Colon (tissue), 2 donors: Measurements from ENCODE around the gene RIC8B.
"Not testable (repeated sequence)": the region's sequence is repeated elsewhere in the genome, so short reads cannot be mapped to it uniquely, and the experiment has no call there.

Experiments
- FAIRE-seq: peaks from 2 replicates; lab custom pipeline; 2012; peaks lifted over from hg19 to GRCh38; lab: Jason Lieb, UNC
- donor health status: control.
- donor health status: control.

Gene RIC8B

DNA sequence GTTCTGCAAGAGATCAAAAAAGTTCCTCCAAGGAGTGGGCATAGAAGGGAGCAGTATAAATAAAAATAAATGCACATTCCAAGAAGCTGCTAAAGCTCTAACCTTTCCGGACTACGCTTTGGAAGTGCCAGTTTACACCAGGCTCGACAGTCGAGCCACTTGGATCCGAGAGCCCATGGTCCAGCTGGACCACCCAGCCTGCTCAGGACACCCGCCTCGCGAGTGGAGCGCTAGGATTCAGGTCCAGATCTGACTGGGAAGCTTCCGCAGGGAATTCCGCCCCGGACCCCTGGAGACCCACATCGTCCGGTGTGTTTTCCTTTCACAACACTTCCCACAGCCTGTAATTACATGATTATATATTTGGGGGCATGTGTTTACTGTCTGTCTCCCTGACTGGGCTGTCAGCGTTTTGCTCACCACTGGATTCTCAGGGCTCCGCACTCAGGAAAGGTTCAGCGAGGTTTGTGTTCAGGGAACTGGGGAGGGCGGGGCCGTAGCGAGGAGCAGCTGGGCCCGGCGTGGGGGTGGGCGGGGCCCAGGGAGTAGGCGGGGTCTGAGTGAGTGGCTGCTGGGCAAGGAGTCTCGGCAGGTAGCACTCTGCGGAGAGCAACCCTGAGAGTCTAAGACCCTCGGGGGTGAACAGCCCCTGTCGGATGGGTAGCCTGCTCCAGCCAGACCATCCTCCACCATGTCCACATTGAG is 128.9 kb downstream of the RIC8B start:
- no peak for FAIRE-seq

DNA sequence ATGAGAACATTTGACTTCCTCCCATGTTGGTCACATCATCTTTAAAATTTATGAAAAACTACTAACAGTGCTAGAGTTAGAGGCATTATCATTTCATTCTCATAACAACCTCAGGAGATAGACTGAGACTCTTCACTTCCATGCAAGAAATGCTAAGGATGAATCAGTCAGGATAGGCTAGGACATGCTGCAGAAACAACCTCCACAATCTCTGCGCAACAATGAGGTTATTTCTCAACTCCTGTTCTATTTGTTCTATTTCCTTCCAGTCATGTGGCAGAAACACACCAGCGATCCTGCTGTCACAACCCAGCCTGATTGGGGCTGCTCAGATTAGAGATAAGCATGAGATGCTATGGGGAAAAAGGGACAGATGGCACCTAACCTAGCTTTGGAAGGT is 132.2 kb downstream of the RIC8B start:
- FAIRE-seq, result no peak

DNA sequence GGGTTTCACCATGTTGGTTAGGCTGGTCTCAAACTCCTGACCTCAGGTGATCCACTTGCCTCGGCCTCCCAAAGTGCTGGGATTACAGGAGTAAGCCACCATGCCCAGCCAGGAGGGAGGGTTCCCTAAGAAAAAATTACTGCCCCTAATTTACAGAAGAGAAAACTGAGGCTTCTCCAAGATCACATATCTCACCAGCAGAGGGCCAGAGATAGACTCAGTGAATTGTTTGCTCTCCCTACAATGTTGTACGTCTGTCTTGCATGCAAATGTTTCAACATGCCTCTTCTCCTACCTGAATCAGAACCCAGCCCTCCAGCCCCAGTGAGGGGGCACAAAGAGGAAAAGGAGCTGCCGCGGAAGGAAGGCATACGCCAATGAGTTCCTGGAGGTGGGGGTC is 132.9 kb downstream of the RIC8B start:
- FAIRE-seq, result no peak

DNA sequence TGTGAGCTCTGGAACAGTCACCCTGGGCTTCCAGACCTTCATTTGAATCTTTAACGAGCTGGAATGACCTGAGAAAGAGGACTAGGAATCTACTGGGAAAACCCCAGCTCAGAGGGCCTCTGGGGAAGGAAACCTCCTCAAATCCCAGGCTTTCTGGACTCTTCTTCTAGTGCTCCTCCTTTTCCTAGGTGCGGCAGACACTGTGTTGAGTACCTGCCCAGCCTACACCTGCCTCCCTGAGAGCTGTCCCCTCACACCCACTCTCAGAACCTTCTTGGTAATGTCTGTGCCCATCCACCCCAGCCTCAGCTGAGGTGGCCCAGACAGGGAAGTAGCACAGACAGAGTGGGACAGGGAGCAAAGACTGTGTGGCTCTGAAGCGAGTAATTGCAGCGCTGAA is 133.4 kb downstream of the RIC8B start:
- no peak for FAIRE-seq

DNA sequence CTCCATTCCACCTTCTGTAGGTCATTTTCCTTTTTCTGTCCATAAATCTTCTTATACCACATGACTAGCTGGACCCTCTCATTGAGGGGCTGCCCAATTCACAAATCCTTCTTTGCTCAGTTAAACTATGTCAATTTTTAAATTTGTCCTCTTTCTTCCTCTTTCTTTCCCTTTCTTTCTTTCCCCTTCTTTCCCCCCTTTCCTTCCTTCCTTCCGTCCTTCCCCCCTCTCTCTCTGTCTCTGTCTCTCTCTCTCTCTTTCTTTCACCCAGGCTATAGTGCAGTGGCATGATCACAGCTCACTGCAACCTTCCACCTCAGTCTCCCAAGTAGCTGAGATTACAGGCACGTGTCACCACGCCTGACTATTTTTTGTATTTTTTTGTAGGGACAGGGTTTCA is 134.1 kb downstream of the RIC8B start:
- no peak for FAIRE-seq

DNA sequence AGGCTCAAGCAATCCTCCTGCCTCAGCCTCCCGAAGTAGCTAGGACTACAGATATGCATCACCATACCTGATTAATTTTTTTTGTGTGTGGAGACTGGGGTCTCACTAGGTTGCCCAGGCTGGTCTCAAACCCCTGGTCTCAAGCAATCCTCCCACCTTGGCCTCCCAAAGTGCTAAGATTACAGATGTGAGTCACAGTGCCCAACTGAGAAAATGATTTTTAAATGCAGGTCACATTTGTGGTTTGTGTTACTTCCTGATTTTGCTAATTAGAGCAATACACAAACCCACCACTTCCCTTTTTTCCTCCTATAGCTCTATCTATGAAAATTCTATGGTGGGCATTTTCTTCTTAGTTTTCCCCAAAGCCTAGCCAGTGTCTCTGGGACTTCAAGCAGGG is 135.7 kb downstream of the RIC8B start:
- FAIRE-seq, result no peak

DNA sequence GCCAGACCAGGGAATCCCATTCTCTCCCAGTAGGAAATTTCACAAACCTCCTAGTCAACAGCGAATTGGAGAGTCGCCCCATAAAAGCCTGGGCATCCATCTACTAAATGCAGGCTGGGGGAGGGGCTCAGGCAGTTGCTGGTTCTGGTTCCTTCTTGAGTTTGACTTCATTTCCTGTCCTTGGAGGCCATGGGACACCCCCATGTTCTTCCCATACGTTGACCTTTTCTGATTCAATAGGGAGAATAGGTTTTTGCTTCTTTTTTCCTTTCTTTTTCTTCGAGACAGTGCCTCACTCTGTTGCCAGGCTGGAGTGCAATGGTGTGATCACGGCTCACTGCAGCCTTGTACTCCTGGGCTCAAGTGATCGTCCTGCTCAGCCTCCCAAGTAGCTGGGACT is 137.1 kb downstream of the RIC8B start:
- FAIRE-seq, result no peak

DNA sequence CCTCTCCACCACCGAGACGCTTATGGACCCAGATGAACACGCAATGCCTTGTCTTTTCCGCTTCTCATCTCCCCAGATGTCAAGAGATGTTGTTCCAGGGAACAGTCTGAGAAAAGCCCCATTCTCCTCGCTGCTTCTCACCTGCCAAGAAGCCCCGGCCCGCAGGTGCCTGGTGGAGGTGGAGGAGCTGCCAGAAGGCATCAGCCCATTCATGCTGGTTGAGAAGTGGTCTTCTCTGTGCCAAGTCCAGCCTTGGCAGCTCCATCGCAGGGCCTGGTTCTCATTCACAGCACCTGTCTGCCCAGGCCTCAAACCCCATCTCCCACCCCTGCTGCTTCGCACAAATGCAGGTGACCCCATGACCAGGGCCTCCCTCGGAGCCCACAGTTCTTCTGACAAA is 139.0 kb downstream of the RIC8B start:
- no peak for FAIRE-seq

DNA sequence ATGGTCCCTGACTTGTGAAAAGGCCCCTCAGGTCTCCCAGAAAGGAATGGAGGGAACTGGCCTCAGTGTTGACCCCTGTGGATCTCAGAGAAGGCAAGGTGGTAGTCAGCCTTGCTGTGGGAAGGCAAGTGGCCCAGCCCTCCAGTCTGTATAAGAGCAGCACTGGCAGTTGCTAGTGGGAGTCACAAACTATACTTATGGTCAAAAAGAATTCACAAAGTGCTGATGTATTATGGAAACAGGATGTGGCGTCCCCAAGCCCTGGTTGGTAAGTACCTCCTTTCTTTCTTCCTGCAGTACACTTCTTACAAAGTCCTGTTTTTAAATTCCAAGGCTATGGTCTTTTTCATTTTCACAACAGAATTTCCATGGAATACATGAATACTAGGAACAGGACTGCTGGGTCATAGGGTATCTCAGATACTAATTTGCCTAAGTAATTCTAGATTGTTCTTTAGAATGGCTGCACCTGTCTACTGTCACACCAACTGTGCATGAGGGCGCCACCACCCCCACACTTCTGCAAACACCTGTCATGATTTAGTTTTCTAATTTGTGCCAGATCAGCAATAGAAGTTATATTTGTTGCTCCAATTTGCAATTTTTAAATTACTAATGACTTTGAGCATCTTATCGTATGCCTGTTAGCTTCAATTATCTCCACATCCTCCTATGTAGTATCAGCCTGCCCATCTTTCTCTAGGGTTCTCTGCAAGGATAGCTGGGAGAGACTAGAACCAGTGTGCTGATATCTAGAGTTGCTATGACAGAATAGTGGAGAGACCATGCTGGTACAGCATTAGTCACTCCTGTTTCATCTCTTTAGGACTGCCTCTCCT is 140.5 kb downstream of the RIC8B start:
- no peak for FAIRE-seq

DNA sequence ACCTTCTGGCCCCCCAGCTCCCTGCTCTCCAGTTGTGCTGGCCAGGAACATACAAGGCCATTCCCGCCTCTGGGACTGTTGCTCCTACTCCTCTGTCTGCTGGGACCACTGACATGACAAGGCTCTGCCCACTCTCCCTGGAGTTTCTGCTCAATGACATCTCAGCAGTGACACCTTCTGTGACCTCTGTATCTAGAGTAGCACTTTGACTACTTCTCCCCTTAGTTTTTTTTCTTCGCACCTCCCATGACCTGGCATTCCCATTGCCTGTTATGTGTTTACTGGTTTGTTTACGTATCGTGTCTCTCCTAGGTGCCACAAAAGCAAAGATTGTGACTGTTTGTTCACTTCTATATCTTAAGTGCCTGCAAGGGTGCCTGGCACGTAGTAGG is 141.1 kb downstream of the RIC8B start:
- FAIRE-seq, result no peak

DNA sequence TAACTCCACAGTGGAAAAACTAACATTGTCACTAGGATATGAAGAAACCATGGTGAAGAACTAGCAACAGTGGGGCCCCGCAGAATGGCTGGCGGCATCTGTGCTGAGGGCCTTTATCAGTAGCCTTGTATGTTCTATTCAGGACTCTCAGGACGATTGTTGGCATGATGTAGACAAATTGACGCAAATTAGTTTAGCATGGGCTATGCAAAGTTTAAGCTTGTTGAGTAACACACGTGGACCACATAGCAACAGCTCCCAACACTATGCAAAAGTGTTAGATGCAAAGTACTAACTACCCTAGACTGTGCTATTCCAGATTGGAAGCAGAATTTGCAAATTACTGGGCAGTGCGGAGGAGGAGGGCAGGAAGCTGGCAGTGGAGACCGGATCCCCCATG is 143.0 kb downstream of the RIC8B start:
- no peak for FAIRE-seq

DNA sequence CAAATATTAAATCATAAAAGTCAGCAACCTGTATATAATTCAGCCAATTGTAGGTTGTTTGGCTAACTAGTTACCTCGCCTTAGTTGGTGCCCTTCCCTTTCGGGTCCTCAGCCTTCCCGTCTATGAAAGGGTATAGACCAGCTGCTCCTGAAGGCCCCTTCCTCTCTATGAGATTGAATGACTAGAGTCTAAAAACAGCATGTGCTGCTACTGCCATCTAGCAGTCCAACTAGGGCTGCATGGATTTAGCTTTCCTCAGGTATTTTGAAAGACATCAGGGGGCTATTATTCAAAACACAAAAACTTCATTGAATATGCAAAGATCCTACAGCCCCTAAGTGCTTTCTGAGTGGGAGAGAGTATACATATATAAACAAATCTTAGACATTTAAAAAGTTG is 144.3 kb downstream of the RIC8B start:
- no peak for FAIRE-seq

DNA sequence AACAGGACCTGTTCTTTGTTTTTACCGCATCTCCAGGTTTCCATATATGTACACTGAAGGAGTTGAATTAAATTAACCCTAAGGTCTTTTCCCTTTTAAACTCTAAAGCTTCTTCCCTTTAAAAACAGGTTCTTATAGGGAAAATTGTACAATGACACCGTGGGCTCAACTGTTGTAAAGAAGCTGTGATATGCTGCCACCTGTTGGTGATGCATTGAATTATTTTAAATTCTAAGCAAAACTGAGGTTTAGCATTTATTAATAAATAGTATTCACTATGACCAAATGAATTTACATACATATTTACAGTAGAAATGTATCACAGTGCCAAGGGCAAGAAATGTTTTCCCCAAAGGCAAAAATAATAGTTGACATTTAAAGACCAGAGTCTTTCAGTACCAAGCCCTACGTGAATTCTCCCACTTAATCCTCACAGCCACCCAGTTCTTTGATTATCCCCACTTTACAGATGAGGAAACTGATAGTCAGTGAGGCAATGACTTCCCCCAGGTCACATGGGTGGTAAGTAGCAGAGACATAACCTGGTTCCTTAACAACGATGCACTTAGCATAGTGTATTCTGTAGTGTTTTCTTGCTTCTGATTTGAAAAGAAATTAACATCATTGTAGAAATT is 145.5 kb downstream of the RIC8B start:
- no peak for FAIRE-seq

DNA sequence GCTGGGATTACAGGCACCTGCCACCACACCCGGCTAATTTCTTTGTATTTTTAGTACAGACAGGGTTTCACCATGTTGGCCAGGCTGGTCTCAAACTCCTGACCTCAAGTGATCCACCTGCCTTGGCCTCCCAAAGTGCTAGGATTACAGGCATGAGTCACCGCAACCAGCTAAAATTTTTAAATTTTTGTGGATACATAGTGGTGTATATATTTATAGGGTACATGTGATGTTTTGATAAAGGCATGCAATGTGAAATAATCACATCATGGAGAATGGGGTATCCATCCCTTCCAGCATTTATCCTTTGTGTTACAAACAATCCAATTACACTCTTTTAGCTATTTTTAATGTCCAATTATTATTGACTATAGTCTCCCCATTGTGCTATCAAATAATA is 147.5 kb downstream of the RIC8B start:
- FAIRE-seq, result not testable (repeated sequence)

DNA sequence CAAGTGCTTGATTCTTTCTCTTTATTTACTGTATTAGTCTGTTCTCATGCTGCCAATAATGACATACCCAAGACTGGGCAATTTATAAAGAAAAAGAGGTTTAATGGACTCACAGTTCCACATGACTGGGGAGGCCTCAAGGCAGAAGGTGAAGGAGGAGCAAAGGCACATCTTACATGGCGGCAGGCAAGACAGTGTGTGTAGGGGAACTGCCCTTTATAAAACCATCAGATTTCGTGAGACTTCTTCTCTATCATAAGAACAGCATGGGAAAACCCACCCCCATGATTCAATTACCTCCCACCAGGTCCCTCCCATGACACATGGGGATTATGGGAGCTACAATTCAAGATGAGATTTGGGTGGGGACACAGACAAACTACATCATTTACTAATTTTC is 149.1 kb downstream of the RIC8B start:
- not testable (repeated sequence) for FAIRE-seq

DNA sequence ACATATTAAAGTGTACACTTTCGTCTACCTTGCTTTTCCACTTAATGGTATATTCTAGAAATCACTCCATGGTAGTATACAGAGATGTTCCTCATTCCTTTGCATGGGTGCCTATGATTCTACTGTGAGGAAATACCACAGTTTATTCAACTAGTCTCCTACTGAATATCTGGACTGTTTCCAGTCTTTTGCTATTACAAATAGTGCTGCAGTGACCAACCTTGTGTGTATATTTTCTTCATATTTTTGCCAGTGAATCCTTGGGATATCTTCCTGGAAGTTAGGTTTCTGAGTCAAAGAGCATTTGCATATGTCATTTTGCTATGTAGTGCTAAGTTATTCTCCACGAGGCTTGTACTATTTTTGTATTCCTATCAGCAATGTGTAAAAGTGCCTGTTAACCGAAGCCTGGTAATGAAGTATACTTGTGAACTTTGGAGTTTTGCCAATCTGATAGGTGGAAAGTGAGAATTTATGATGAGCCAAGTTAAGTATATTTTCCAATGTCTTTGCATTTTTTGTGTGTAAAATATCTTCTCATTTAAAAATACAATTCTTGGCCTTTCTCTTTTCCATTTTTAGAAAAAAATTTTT is 149.9 kb downstream of the RIC8B start:
- no peak for FAIRE-seq

DNA sequence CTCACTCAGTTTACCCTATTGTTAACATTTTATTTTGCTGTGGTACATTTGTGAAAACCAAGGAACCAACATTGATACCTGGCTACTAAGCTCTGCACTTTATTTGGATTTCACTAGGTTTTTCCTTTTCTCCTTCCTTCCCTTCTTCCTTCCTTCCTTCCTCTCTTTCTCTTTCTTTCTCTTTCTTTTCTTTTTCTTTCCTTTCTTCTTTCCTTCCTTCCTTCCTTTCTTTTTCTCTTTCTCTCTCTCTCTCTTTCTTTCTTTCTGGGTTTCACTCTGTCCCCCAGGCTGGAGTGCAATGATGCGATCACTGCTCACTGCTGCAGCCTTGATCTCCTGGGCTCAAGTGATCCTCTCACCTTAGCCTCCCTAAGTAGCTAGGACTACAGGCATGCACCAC is 152.2 kb downstream of the RIC8B start:
- FAIRE-seq, result no peak

DNA sequence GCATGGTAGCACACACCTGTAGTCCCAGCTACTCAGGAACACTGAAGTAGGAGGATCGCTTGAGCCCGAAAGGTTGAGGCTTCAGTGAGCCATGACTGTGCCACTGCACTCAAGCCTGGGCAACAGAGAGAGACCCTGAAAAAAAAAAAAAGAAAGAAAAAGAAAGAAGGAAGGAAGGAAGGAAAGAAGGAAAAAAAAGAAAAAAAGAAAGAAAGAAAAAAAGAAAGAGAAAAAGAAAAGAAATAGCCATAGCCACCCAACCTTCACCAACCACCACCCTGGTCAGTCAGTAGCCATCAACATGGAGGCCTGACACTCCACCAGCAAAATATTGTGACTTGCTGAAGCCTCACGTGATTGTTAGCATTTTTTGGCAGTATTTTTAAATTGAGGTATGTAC is 159.8 kb downstream of the RIC8B start:
- no peak for FAIRE-seq
